K562 (cell line): ENCODE data around the gene ORMDL2. TPM values are rescaled to one million over a fixed set of nuclear protein-coding genes. Genes with fewer than 3 reads are reported as not detected.

Experiments used
- ARID1B ChIP-seq: fragments of 450-650 bp; IDR thresholded peaks from 2 replicates; pipeline ENCODE4 v1.6.1; 2016; ENCODE audit warnings: antibody characterized with exemption, mild to moderate bottlenecking, inconsistent platforms
- BCL6 ChIP-seq: fragments of 250-450 bp; sonication (Bioruptor Pico); IDR thresholded peaks from 2 replicates; pipeline ENCODE4 v1.4.0; 2020
- FOXJ3 ChIP-seq: sonication (generic); formaldehyde crosslinking; IDR thresholded peaks from 2 replicates; pipeline ENCODE4 v1.4.0; 2020; ENCODE audit warnings: mild to moderate bottlenecking, missing genetic modification reagents
- HNRNPH1 ChIP-seq: fragments of 200-400 bp; formaldehyde crosslinking; optimal IDR thresholded peaks from 2 replicates; pipeline ENCODE3; 2017; ENCODE audit warnings: low read depth, mild to moderate bottlenecking, low read length, moderate library complexity
- HNRNPK ChIP-seq: fragments of 200-400 bp; formaldehyde crosslinking; IDR thresholded peaks from one replicate; pipeline ENCODE4 v1.6.1; 2018; ENCODE audit warnings: mild to moderate bottlenecking, low read depth, low read length; ENCODE audit not compliant: poor library complexity, severe bottlenecking
- HNRNPL ChIP-seq: fragments of 200-400 bp; formaldehyde crosslinking; IDR thresholded peaks from 2 replicates; pipeline ENCODE4 v1.6.1; 2017; ENCODE audit warnings: low read depth, mild to moderate bottlenecking, low read length
- JUN ChIP-seq, 2 experiments: sonication (generic) in 1 of 2; formaldehyde crosslinking in 1 of 2; IDR thresholded peaks; 2 replicates each; pipeline versions ENCODE4 v1.6.1 to v1.8.0; 2012 to 2022; ENCODE audit warnings: borderline replicate concordance in 2 of 2, mild to moderate bottlenecking in 2 of 2, improper control_type of control experiment in 1 of 2, low read depth in 1 of 2, low read length in 1 of 2, missing genetic modification reagents in 1 of 2
- PHF21A ChIP-seq: fragments of 450-650 bp; IDR thresholded peaks from 2 replicates; pipeline ENCODE4 v1.6.1; 2017; ENCODE audit warnings: low read depth, borderline replicate concordance
- TAL1 ChIP-seq: fragments of 450-650 bp; IDR thresholded peaks from 2 replicates; pipeline ENCODE4 v1.6.1; 2016; ENCODE audit warnings: mild to moderate bottlenecking
- TEAD4 ChIP-seq, 2 experiments: sonication (generic) in 1 of 2; formaldehyde crosslinking in 1 of 2; IDR thresholded peaks; 2 replicates each; pipeline versions ENCODE4 v1.6.1 to v1.8.0; 2012 to 2022; ENCODE audit warnings: borderline replicate concordance in 1 of 2, inconsistent platforms in 1 of 2, low read length in 1 of 2, mild to moderate bottlenecking in 1 of 2, missing genetic modification reagents in 1 of 2
- ZC3H4 ChIP-seq: sonication (generic); formaldehyde crosslinking; IDR thresholded peaks from 2 replicates; pipeline ENCODE4 v1.9.0; 2021; ENCODE audit warnings: missing genetic modification reagents, borderline replicate concordance
- ZEB2 ChIP-seq: fragments of 450-650 bp; IDR thresholded peaks from 2 replicates; pipeline ENCODE4 v1.6.1; 2016
- ZNF253 ChIP-seq: fragments of 250-450 bp; sonication (Bioruptor Pico); conservative IDR thresholded peaks from 2 replicates; pipeline ENCODE4 v1.6.1; 2021; ENCODE audit warnings: mild to moderate bottlenecking
- polyA plus RNA-seq, 8 experiments: library from polyadenylated mRNA; depleted of rRNA in 4 of 8; stranded (reverse) in 5 of 8; unstranded in 3 of 8; fragments of >200 nt; fragmentation: Nextera tagmentation in 2 of 8; fragmentation: Illumina TruSeq in 1 of 8; extraction: Ambion mirVana in 2 of 8; extraction: Trizol in 1 of 8; gene quantifications; 2 replicates each; pipeline versions ENCODE4 v1.2.1 to v1.2.3, GENCODE V29; 2011 to 2014; ENCODE audit warnings: inconsistent platforms in 1 of 8, missing spikeins in 1 of 8
- total RNA-seq, 7 experiments: library from RNA; depleted of rRNA in 6 of 7; stranded (reverse); fragments of >200 nt in 6 of 7; fragmentation: Illumina TruSeq in 2 of 7; extraction: Trizol in 2 of 7; gene quantifications; 2 replicates each; pipeline versions ENCODE4 v1.2.1 to v1.2.3, GENCODE V29; 2011 to 2021; ENCODE audit warnings: low replicate concordance in 1 of 7
- TF ChIP-seq, protein P1 (sequence below): fragments of 250-450 bp; sonication (Bioruptor Pico); IDR thresholded peaks from 2 replicates; pipeline ENCODE4 v1.5.0; 2021; ENCODE audit warnings: mild to moderate bottlenecking, moderate library complexity
- TF ChIP-seq, protein P2 (sequence below), 2 experiments: IDR thresholded peaks; 2 replicates each; pipeline ENCODE4 v1.6.1; 2012; ENCODE audit warnings: improper control_type of control experiment in 2 of 2, low read depth in 2 of 2, low read length in 2 of 2, borderline replicate concordance in 1 of 2
- TF ChIP-seq, protein P3 (sequence below): IDR thresholded peaks from 2 replicates; pipeline ENCODE4 v1.6.1; 2014; ENCODE audit warnings: antibody characterized with exemption
- TF ChIP-seq, protein P4 (sequence below): IDR thresholded peaks from 2 replicates; pipeline ENCODE4 v1.6.1; 2016; ENCODE audit warnings: missing genetic modification characterization, missing compliant biosample characterization

Gene ORMDL2
- total and polyA plus RNA-seq, 9 of the 15 experiments (the other 6 are each of a cell fraction or from before 2014, with no cell fraction given), result 9.9 to 113 (median 34.4) TPM

DNA sequence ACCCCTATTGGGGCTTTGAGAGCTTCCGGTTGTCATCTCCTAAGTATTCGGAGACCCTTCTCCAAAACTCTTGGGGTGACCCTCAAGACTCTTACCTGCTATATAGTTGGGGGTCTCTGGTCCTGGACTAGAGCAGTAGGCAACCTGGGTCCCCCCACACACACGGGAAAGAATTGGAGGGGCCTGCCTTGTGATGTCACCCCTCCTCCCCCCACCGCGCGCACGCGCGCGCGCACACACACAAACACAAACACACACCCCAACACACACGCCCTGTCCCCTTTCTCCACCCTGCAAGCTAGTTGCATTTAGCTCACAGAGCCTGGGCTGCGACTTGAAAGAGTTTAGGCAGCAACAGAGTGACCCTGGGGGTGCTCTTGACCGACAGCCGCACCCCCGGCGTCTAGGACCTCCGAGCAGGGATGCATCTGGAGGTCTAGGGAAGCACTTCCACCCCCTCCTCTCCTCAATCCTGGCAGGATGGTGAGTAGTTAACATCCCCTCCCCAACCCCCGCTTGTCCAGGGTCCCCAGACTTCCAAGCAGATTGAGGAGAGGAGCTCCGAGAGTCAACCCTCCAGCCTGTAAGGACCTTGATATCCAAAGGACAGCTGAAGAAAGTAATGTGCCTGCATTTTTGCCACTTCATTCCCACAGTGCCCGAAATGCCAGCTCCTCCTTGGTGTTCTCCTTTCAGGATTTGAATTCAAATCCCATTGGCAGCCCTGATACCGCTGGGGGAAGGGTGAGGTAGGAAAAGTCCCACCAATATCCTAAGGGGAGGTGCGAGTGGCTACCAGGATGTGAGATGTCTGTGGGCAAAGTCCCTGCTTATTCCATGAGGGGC lies 13.0 kb downstream of the ORMDL2 start (continued):
- TF ChIP-seq, protein P1, sequence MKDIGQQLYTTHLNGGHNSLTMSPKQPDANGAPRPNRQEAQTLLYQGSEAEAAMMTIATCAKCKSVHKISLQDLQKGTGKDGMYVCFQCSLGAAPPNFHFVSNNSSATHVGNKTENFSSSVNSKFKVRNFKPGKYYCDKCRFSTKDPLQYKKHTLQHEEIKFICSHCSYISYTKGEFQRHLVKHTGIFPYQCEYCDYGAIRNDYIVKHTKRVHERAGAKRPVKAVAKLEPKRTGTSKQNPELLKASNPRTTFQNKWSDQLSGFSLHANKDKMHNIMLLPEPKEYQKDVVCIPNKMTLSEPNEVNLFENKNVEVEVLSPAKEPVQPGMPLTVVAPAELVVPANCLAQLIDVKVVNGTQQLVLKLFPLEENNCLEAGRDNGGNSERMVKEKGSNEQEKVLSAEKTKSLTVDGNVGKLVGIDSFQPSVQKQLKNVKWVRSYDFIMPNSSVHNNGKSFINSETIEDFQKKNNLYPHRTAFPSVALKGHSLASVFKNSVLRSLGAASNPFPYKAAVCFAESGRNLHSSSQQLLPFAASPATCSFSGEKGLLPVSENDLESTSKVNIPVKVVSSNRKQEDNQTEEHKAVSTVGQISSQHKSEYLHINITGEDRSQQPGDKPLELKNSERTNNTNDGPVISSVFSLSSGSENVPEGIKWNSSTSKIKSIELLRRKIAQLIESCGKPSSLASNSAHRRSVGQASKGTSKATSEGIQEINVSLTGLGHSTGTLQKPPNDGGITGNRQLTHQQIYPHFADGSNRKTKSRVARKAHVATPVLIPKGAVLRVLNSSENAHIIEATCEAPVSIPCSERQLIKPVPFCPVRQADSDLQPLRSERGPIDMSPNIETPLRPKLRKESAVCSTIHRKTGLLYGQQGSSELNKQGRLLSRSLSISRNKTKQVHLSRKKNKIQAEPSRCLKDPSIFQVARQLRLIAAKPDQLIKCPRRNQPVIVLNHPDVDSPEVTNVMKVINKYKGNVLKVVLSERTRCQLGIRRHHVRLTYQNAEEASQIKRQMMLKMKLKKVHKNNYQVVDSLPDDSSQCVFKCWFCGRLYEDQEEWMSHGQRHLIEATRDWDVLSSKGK, result no peak
- TF ChIP-seq FOXJ3 (CRISPR knock-in tag) (no peak), TAL1 (no peak), ZEB2 (no peak), HNRNPK (no peak), HNRNPL (no peak), HNRNPH1 (no peak), JUN (IDR thresholded peaks at IDR 0.05; ENCODE audit: borderline replicate concordance, low read depth, low read length) (peak; percentile 75; the same call in 1 of the 2 replicates), JUN (CRISPR knock-in tag; IDR thresholded peaks at IDR 0.05; ENCODE audit: borderline replicate concordance) (peak; percentile 89; the same call in 1 of the 2 replicates), ARID1B (peak; percentile 24; the same call in 1 of the 2 replicates), ZC3H4 (0 out of 2 replicates have a peak, but pooled peaks have one; percentile 55), PHF21A (no peak), TEAD4 (IDR thresholded peaks at IDR 0.05; ENCODE audit: low read length) (no peak), TEAD4 (CRISPR knock-in tag; IDR thresholded peaks at IDR 0.05; ENCODE audit: borderline replicate concordance) (no peak), BCL6 (CRISPR knock-in tag) (no peak), ZNF253 (CRISPR knock-in tag) (no peak)
- TF ChIP-seq, protein P2, sequence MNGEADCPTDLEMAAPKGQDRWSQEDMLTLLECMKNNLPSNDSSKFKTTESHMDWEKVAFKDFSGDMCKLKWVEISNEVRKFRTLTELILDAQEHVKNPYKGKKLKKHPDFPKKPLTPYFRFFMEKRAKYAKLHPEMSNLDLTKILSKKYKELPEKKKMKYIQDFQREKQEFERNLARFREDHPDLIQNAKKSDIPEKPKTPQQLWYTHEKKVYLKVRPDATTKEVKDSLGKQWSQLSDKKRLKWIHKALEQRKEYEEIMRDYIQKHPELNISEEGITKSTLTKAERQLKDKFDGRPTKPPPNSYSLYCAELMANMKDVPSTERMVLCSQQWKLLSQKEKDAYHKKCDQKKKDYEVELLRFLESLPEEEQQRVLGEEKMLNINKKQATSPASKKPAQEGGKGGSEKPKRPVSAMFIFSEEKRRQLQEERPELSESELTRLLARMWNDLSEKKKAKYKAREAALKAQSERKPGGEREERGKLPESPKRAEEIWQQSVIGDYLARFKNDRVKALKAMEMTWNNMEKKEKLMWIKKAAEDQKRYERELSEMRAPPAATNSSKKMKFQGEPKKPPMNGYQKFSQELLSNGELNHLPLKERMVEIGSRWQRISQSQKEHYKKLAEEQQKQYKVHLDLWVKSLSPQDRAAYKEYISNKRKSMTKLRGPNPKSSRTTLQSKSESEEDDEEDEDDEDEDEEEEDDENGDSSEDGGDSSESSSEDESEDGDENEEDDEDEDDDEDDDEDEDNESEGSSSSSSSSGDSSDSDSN (IDR thresholded peaks at IDR 0.05; ENCODE audit: borderline replicate concordance in 1 of 2, low read depth in 2 of 2, low read length in 2 of 2), result no peak
- TF ChIP-seq, protein P3, sequence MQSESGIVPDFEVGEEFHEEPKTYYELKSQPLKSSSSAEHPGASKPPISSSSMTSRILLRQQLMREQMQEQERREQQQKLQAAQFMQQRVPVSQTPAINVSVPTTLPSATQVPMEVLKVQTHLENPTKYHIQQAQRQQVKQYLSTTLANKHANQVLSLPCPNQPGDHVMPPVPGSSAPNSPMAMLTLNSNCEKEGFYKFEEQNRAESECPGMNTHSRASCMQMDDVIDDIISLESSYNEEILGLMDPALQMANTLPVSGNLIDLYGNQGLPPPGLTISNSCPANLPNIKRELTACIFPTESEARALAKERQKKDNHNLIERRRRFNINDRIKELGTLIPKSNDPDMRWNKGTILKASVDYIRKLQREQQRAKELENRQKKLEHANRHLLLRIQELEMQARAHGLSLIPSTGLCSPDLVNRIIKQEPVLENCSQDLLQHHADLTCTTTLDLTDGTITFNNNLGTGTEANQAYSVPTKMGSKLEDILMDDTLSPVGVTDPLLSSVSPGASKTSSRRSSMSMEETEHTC, result no peak
- TF ChIP-seq, protein P4, sequence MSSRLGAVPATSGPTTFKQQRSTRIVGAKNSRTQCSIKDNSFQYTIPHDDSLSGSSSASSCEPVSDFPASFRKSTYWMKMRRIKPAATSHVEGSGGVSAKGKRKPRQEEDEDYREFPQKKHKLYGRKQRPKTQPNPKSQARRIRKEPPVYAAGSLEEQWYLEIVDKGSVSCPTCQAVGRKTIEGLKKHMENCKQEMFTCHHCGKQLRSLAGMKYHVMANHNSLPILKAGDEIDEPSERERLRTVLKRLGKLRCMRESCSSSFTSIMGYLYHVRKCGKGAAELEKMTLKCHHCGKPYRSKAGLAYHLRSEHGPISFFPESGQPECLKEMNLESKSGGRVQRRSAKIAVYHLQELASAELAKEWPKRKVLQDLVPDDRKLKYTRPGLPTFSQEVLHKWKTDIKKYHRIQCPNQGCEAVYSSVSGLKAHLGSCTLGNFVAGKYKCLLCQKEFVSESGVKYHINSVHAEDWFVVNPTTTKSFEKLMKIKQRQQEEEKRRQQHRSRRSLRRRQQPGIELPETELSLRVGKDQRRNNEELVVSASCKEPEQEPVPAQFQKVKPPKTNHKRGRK (tag), result no peak
